ENCODE measurements around the gene CDH4. TPM values are rescaled to one million over a fixed set of nuclear protein-coding genes. Genes with fewer than 3 reads are reported as not detected.

Gene CDH4
- total RNA-seq, 1 donor from 2014 or later: 2.9 TPM

GRCh38 chr20:61693055-61693600 lies 441.1 kb downstream of the CDH4 start:
- Histone ChIP-seq H3K36me3 (no peaks in the 10 kb centered on the region), H3K4me2 (no peak overlapping the region), H3K27me3 (no peaks in the 10 kb centered on the region), H3K27ac (no peak overlapping the region), H3K79me2 (ENCODE audit: low read depth) (no peaks in the 10 kb centered on the region), H3K4me1 (no peaks in the 10 kb centered on the region), H3F3A (ENCODE audit: low read depth) (no peaks in the 10 kb centered on the region), H4K20me1 (ENCODE audit: low read depth) (no peaks in the 10 kb centered on the region), H2AFZ (replicated peaks) (no peak overlapping the region), H3K9ac (no peak overlapping the region), H3K4me3 (no peak overlapping the region), H3K9me3 (ENCODE audit: low read depth) (no peaks in the 10 kb centered on the region)
- TF ChIP-seq EZH2phosphoT487 (IDR thresholded peaks at IDR 0.05): no peak
- TF ChIP-seq EZH2 (IDR thresholded peaks at IDR 0.05): no peak
- TF ChIP-seq CTCF (IDR thresholded peaks at IDR 0.05): no peak
- peaks cover 10% of the 10 kb centered on the region for H3K4me1 Mint-ChIP-seq
- no peaks in the 10 kb centered on the region for H3K9me3 Mint-ChIP-seq
- H3K27ac Mint-ChIP-seq: no peak overlapping the region
- H3K4me3 Mint-ChIP-seq: no peak overlapping the region
- DNase-seq (ENCODE audit: low spot score): no peak
- H3K36me3 Mint-ChIP-seq: no peaks in the 10 kb centered on the region
- H3K27me3 Mint-ChIP-seq (ENCODE audit: insufficient read depth, low read depth): peaks cover 6% of the 10 kb centered on the region

- no peak overlapping the region for H2AFZ ChIP-seq (replicated peaks)
- H3K27me3 Mint-ChIP-seq (ENCODE audit: insufficient read depth, low read depth): peaks cover 3% of the 10 kb centered on the region
- no peaks in the 10 kb centered on the region for H3K36me3 Mint-ChIP-seq
Observed at GRCh38 chr20:61694682-61695081, 442.6 kb downstream of the CDH4 start.

GRCh38 chr20:61695741-61696140 lies 443.7 kb downstream of the CDH4 start:
- H3K4me1 Mint-ChIP-seq: peaks cover 17% of the 10 kb centered on the region
- TF ChIP-seq EZH2 (IDR thresholded peaks at IDR 0.05): no peak
- no peak for TF ChIP-seq EZH2phosphoT487 (IDR thresholded peaks at IDR 0.05)
- TF ChIP-seq CTCF (IDR thresholded peaks at IDR 0.05): no peak
- H3K27me3 ChIP-seq: no peaks in the 10 kb centered on the region
- H2AFZ ChIP-seq (replicated peaks): no peak overlapping the region
- DNase-seq (ENCODE audit: low spot score): no peak
- H3K36me3 ChIP-seq: no peaks in the 10 kb centered on the region
- H4K20me1 ChIP-seq (ENCODE audit: low read depth): no peaks in the 10 kb centered on the region
- H3K27me3 Mint-ChIP-seq (ENCODE audit: insufficient read depth, low read depth): no peaks in the 10 kb centered on the region
- no peaks in the 10 kb centered on the region for H3K4me1 ChIP-seq
- no peaks in the 10 kb centered on the region for H3F3A ChIP-seq (ENCODE audit: low read depth)
- H3K27ac Mint-ChIP-seq: peak overlapping the region; percentile 50
- H3K27ac ChIP-seq: no peak overlapping the region
- no peak overlapping the region for H3K4me3 ChIP-seq
- H3K4me3 Mint-ChIP-seq: no peak overlapping the region
- no peaks in the 10 kb centered on the region for H3K36me3 Mint-ChIP-seq
- H3K9me3 Mint-ChIP-seq: no peaks in the 10 kb centered on the region
- no peaks in the 10 kb centered on the region for H3K79me2 ChIP-seq (ENCODE audit: low read depth)
- no peak overlapping the region for H3K9ac ChIP-seq
- no peak overlapping the region for H3K4me2 ChIP-seq
- H3K9me3 ChIP-seq (ENCODE audit: low read depth): no peaks in the 10 kb centered on the region

More at GRCh38 chr20:61694682-61695081, 442.6 kb downstream of the CDH4 start:
- H3K27me3 ChIP-seq: no peaks in the 10 kb centered on the region
- DNase-seq (ENCODE audit: low spot score): peak; percentile 50
- H3K79me2 ChIP-seq (ENCODE audit: low read depth): no peaks in the 10 kb centered on the region
- H3K4me1 ChIP-seq: no peaks in the 10 kb centered on the region
- no peak overlapping the region for H3K27ac ChIP-seq
- H3K9me3 Mint-ChIP-seq: no peaks in the 10 kb centered on the region
- no peaks in the 10 kb centered on the region for H3K36me3 ChIP-seq
- H3K4me3 Mint-ChIP-seq: no peak overlapping the region
- no peaks in the 10 kb centered on the region for H4K20me1 ChIP-seq (ENCODE audit: low read depth)
- H3F3A ChIP-seq (ENCODE audit: low read depth): no peaks in the 10 kb centered on the region
- TF ChIP-seq EZH2 (IDR thresholded peaks at IDR 0.05) (no peak), CTCF (IDR thresholded peaks at IDR 0.05) (no peak), EZH2phosphoT487 (IDR thresholded peaks at IDR 0.05) (no peak)
- no peak overlapping the region for H3K4me2 ChIP-seq
- H3K4me1 Mint-ChIP-seq: peaks cover 12% of the 10 kb centered on the region
- no peaks in the 10 kb centered on the region for H3K9me3 ChIP-seq (ENCODE audit: low read depth)
- no peak overlapping the region for H3K9ac ChIP-seq
- no peak overlapping the region for H3K27ac Mint-ChIP-seq
- no peak overlapping the region for H3K4me3 ChIP-seq

Measured in neural progenitor cell (in vitro differentiated cells).